ENCODE measurements around the gene KLK7.

KLK7 gene

DNA sequence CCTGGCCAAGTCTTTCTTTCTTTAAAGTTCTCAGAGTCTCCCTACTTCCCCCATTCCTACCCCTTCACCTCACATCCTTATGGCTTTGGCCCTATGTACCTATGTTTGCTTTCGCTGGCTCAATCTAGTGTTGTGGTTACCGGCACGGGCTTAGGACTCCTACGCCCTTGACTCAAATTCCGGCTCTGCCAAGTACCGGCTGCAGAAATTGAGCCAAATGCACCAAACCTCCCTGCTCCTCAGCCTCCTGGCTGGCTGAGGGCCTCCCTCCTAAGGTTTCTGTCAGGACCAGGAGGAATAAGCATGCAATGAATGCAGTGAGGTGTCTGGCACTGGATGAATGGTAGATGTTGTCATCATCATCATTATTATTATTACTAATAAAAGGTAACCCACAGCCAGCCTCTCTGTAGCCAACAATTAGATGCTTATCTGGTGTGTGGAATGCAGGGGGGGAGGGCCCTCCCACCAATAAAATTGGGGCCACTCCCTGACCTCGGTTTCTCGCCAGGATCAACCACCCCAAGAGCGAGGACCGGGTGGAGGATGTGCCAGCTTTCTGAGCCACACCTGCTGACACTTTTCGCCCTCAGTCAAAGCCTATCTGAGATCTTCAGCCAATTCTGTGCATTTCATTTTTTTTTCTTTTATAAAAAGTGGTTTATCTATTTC is 51.6 kb downstream of the KLK7 start:
- Histone ChIP-seq H3K4me1 (ENCODE audit: control insufficient read depth, insufficient read depth, low read length) (no peaks in the 10 kb centered on the region), H3K9me3 (ENCODE audit: control insufficient read depth, insufficient read depth, low read length) (no peaks in the 10 kb centered on the region), H3K4me3 (ENCODE audit: low read depth, low read length) (no peak overlapping the region), H3K27ac (ENCODE audit: low read depth, low read length) (no peak overlapping the region), H3K36me3 (ENCODE audit: control insufficient read depth, insufficient read depth, low read length) (no peaks in the 10 kb centered on the region), H3K27me3 (ENCODE audit: control insufficient read depth, insufficient read depth, low read length) (no peaks in the 10 kb centered on the region), H3K9ac (ENCODE audit: low read depth, low read length) (no peak overlapping the region)

DNA sequence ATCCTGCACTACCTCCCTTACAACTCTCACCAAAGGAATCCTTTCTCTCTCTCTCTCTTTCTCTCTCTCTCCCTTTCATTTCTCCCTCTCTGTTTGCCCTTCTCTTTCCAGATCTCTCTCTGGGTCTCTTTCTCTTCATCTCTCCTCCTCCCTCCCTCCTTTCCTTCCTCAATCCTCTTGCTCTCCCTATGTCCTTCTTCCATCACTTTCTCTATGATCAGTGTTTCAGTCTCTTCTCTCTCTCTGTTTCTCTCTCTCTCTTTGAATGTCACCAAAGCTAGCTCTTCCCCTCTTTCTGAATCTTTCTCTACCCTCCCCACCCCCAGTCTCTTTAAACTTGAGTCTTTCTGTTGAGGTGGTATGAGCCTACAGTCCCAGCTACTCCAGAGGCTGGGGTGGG is 52.7 kb downstream of the KLK7 start:
- Histone ChIP-seq H3K4me1 (ENCODE audit: control insufficient read depth, insufficient read depth, low read length) (no peaks in the 10 kb centered on the region), H3K9me3 (ENCODE audit: control insufficient read depth, insufficient read depth, low read length) (no peaks in the 10 kb centered on the region), H3K27me3 (ENCODE audit: control insufficient read depth, insufficient read depth, low read length) (no peaks in the 10 kb centered on the region), H3K27ac (ENCODE audit: low read depth, low read length) (no peak overlapping the region), H3K4me3 (ENCODE audit: low read depth, low read length) (no peak overlapping the region), H3K9ac (ENCODE audit: low read depth, low read length) (no peak overlapping the region), H3K36me3 (ENCODE audit: control insufficient read depth, insufficient read depth, low read length) (no peaks in the 10 kb centered on the region)

DNA sequence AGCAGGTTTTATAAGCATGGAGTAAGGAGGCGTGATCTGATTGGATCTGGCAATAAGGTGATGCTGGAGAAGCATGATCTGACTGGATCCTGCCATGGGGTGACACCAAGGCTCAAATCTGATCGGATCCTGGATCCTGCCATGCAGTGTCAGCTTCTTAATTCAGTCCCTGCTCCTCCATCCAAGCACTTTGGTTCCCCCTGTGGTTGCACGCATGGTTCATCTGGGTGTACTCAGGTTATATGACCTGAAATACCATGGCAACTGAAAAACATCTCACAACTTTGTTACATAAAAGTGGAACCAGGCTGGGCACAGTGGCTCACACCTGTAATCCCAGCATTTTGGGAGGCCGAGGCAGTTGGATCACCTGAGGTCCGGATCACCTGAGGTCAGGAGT is 54.9 kb downstream of the KLK7 start:
- H3K4me1 ChIP-seq (ENCODE audit: control insufficient read depth, insufficient read depth, low read length), result no peaks in the 10 kb centered on the region
- H3K36me3 ChIP-seq (ENCODE audit: control insufficient read depth, insufficient read depth, low read length), result no peaks in the 10 kb centered on the region
- no peak overlapping the region for H3K27ac ChIP-seq (ENCODE audit: low read depth, low read length)
- H3K9ac ChIP-seq (ENCODE audit: low read depth, low read length), result no peak overlapping the region
- H3K4me3 ChIP-seq (ENCODE audit: low read depth, low read length), result no peak overlapping the region
- H3K27me3 ChIP-seq (ENCODE audit: control insufficient read depth, insufficient read depth, low read length), result no peaks in the 10 kb centered on the region
- H3K9me3 ChIP-seq (ENCODE audit: control insufficient read depth, insufficient read depth, low read length), result no peaks in the 10 kb centered on the region
